GM12864 (cell line): ENCODE measurements around the gene KCTD21.

Experiments
- DNase-seq: peaks from one replicate; pipeline ENCODE4 v3.0.0-alpha.2; 2011; ENCODE audit warnings: low read depth
- H3K4me3 ChIP-seq: 2 replicates; pipeline ENCODE4 v1.5.1; 2011; ENCODE audit warnings: mild to moderate bottlenecking, low read depth, low read length, control low read depth
- TF ChIP-seq, protein P1 (sequence below): IDR thresholded peaks from 2 replicates; pipeline ENCODE4 v1.5.1; 2011; ENCODE audit warnings: low read depth, mild to moderate bottlenecking, moderate library complexity, low read length, control low read depth, inconsistent platforms; ENCODE audit errors: missing control alignments

KCTD21 gene

DNA sequence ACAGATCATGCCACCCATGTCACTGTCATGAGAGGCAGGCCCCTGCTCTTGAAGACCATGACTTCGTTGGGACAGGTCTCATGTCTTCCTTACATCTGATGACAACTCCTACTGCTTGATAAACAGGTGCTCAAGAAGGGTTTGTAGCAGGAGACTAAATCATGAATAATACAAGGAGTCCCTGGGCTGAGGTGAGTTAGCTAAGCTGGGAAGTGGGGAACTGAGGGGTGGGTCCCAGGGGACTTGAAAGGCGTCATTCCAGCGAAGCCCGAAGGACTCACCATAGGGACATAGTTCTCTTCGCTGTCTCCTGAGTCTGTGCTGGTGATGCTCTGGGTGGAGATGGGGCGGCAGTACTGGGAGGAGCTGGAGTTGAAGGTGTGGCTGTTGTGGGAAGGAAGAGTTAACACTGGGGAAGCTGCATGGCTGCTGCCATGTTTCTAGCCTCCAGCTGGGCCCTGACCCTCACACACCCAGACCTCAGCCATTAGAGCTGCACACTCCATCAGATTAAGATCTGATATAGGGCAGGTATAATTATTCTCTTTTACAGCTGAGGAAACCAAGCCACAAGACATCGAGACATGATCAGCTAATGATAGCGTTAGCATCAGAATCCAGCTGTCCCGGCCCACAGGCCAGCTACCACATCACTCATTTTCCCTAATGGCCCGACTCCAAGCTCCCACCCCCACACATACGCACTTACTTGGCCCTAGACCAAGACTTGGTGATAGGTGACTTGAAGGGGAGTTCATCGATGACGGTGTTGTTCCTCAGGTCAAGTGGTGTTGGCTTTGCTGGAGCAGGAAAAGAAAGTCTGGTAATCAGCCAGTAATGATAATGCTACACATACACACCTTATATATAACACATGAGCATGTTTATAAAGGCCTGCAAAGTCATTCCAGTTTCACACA, 33.2 kb upstream of the KCTD21 start:
- DNase-seq, result no peak
- TF ChIP-seq, protein P1, sequence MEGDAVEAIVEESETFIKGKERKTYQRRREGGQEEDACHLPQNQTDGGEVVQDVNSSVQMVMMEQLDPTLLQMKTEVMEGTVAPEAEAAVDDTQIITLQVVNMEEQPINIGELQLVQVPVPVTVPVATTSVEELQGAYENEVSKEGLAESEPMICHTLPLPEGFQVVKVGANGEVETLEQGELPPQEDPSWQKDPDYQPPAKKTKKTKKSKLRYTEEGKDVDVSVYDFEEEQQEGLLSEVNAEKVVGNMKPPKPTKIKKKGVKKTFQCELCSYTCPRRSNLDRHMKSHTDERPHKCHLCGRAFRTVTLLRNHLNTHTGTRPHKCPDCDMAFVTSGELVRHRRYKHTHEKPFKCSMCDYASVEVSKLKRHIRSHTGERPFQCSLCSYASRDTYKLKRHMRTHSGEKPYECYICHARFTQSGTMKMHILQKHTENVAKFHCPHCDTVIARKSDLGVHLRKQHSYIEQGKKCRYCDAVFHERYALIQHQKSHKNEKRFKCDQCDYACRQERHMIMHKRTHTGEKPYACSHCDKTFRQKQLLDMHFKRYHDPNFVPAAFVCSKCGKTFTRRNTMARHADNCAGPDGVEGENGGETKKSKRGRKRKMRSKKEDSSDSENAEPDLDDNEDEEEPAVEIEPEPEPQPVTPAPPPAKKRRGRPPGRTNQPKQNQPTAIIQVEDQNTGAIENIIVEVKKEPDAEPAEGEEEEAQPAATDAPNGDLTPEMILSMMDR, result no peak
- no peak overlapping the region for H3K4me3 ChIP-seq

DNA sequence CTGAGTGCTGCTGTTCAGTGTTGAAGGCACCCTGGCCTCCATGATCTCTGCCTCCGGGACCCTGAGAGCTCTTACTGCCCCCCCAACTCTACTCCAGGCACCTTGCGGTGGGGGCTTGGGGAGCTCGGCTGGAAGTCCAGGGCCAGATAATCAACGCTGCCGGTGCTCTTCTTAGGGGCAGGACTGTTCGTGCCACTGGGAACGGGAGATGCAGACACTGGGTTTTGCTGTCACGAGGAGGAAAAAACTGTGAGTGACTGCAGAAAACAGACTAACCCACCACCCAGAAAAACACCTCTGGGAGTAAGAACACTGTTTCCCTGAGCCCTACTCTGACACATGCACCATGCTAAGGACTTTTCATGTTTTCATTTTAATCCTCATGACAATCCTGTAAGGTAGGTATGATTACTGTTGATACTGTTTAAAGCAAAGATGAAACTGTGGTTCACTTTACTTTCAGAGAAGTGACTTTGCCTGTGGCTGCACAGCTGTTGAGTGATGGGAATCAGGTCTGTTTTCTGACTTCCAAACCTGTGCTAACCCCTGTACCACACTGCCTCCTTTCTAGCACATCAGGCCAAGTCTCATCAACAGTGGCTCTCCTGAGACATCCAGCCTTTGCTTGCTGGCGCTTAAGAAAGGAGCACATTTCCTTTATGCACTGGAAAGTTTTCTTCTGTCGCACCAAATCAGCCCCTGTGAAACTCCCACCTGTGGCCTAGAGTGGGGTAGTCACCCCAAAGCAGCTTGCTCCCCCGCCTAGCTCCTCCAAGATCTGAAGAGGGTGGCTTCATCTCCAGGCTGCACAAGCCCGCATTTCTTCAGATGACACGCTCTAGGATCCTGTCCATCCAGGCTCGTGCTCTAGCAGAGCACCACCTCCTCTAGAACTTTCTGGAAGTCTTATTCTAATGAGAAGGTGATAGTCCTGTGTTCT, 32.1 kb upstream of the KCTD21 start:
- TF ChIP-seq, protein P1, result no peak

DNA sequence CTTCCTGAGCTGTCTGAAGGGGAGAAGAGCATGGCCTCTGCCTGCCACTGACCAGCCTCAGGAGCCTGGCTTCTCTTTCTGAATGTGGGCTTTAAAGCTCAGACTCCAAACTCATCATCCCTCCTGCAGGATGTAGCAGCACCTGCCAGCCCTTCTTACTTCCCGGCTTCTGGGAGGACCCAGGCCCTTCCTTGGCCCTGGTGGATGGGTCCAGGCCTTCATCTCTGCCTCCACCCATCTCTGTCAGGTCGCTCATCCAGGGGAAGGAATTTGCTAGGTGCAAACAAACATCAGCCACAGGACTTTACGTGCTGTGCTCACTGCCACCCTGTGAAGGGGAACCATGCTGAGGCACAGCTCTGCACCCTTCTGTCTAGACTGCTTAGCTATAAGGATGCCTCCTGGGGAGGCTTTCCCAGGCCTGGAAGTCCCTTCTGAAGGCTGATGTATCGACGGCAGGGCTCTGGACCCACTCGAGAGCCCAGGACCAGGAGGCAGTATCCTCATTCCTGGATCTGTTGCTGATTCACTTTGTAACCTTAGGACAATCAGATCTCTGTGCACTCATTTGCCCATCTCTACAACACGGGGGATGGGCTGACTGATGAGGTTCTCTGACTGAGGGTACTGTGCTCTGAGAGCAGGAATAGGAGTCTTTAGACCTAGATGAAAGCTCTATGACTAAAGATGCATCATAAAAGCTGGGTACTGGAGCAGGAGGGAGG, 31.2 kb upstream of the KCTD21 start:
- DNase-seq, result no peak
- TF ChIP-seq, protein P1, result no peak

More for the DNA sequence above, 32.1 kb upstream of the KCTD21 start:
- no peak overlapping the region for H3K4me3 ChIP-seq
- DNase-seq, result no peak

DNA sequence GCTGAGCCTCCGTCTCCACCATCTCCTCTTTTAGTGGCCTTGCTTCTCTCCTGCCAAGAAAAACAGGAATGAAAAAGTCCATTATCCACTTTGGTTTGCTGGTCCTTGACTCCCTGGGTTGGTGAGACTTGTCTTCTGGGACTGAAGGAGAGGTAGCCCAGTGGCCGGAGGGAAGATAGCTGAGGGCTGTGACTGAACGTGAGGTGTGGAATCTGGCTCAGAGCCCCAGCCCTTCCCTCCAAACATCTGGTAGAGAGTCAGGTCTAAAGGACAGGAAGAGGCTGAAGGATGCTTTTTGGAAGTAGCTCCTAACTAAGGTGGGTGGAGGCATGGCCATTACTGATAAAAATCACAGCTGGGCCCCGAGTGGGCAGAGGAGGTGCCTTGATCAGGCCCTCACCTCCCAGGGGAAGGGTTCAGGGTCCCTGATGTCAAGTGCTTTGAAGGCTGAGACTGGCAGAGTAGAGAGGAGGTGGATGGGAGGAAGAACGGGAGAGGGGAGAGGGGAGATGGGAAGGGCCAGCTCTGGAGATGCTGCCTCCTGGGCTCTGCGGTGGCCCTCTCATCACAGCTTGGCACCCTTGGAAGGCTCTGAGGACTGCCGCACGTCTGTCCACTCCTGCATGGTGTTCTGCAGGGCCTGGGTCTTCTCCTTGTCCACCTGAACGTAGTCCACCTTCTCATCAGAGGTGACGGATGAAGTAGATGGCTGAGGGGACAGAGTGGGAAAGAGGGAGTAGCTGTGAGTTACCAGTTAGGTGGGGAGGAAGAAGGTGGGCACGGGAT, 30.5 kb upstream of the KCTD21 start:
- TF ChIP-seq, protein P1, result no peak
- H3K4me3 ChIP-seq, result no peak overlapping the region
- DNase-seq, result no peak

More for the DNA sequence above, 31.2 kb upstream of the KCTD21 start:
- no peak overlapping the region for H3K4me3 ChIP-seq

DNA sequence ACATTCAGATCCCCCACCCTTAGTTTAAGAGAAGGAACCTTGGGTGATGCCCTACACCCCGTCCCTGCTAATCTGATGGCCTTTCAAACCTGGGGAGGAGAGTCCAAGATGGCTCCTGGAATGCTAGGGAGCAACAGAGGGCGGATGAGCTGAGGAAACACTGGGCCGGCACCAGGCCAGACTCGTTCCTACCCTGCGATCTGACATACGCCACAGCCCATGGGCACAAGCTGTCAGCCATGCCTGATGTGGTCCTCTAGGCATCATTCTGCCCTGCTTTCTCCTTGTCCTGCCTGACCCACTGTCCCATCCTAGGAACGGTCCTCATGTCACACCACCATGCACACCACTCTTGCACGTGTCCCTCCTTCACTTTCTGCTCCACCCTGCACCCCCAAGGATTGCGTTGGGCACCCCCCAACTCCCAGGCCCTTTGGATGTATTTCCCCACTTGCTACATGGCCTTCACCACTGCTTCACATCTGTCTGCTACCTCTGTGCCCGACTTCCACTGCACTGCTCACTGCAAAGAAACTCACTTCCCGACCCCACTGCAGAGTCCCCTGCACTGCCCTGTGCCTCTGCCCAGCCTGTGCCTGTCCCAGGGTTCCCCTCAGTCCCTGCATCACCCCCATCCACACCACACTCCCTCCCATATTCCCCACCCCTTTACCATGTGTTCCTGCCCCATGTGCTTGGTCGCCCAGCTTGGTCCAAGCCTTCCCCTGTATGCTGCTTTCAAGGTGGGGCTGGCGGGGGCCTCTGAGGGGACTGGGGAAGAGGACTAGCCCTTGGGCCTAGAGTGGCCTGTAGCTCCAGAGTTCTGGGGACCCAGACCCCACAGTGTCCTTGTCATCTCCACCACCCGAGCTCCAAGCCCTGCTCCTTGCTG, 29.5 kb upstream of the KCTD21 start:
- no peak for DNase-seq
- TF ChIP-seq, protein P1, result no peak
- H3K4me3 ChIP-seq, result no peak overlapping the region
